ENCODE results near the gene GATA6. TPM values are rescaled to one million over a fixed set of nuclear protein-coding genes. Genes with fewer than 3 reads are reported as not detected.

The GATA6 gene
- total RNA-seq, 1 donor from 2014 or later: 1.9 TPM

DNA sequence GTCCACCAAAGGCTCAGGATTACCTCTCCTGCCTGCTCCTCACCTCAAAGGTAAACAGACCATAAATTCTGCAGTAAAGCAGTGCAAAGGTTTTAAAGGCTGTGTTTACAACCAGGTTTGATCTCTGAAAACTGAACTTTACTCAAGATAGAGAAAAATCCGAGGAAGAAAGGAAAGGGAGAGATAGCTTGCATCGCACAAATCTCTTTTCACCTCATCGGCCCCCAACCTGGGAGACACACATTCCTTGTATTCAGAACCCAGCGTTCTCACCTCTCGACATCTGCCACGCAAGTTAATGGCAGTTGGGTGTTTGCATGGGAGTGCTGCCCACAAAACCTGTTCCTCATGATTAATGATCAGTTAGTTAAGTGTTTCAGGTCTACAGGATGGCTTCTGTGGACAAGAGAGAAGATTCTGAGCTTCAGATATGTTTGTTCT is 72.6 kb downstream of the GATA6 start:
- DNase-seq (ENCODE audit: extremely low spot score, unreplicated experiment): no peak
- Mint-ChIP-seq H3K27ac (ENCODE audit: unreplicated experiment) (no peak overlapping the region), H3K9me3 (ENCODE audit: unreplicated experiment) (no peaks in the 10 kb centered on the region), H3K27me3 (ENCODE audit: unreplicated experiment) (peaks cover 57% of the 10 kb centered on the region), H3K4me3 (ENCODE audit: unreplicated experiment) (no peak overlapping the region), H3K36me3 (ENCODE audit: unreplicated experiment) (no peaks in the 10 kb centered on the region), H3K4me1 (ENCODE audit: unreplicated experiment) (no peaks in the 10 kb centered on the region)
- TF ChIP-seq CTCF (IDR thresholded peaks at IDR 0.05): no peak

- no peaks in the 10 kb centered on the region for H3K9me3 Mint-ChIP-seq (ENCODE audit: unreplicated experiment)
- TF ChIP-seq CTCF (IDR thresholded peaks at IDR 0.05): no peak
- no peak overlapping the region for H3K27ac Mint-ChIP-seq (ENCODE audit: unreplicated experiment)
- no peaks in the 10 kb centered on the region for H3K4me1 Mint-ChIP-seq (ENCODE audit: unreplicated experiment)
- H3K27me3 Mint-ChIP-seq (ENCODE audit: unreplicated experiment): peaks cover 61% of the 10 kb centered on the region
- no peak overlapping the region for H3K4me3 Mint-ChIP-seq (ENCODE audit: unreplicated experiment)
- no peaks in the 10 kb centered on the region for H3K36me3 Mint-ChIP-seq (ENCODE audit: unreplicated experiment)
- no peak for DNase-seq (ENCODE audit: extremely low spot score, unreplicated experiment)
Measured at GRCh38 chr18:22243513-22243912, 74.1 kb downstream of the GATA6 start.

- Mint-ChIP-seq H3K4me1 (ENCODE audit: unreplicated experiment) (peaks cover 1% of the 10 kb centered on the region), H3K36me3 (ENCODE audit: unreplicated experiment) (no peaks in the 10 kb centered on the region), H3K9me3 (ENCODE audit: unreplicated experiment) (no peaks in the 10 kb centered on the region), H3K27me3 (ENCODE audit: unreplicated experiment) (peaks cover 65% of the 10 kb centered on the region), H3K27ac (ENCODE audit: unreplicated experiment) (no peak overlapping the region), H3K4me3 (ENCODE audit: unreplicated experiment) (no peak overlapping the region)
- TF ChIP-seq CTCF (IDR thresholded peaks at IDR 0.05): no peak
- DNase-seq (ENCODE audit: extremely low spot score, unreplicated experiment): no peak
Measured at GRCh38 chr18:22250026-22250425, 80.6 kb downstream of the GATA6 start.

DNA sequence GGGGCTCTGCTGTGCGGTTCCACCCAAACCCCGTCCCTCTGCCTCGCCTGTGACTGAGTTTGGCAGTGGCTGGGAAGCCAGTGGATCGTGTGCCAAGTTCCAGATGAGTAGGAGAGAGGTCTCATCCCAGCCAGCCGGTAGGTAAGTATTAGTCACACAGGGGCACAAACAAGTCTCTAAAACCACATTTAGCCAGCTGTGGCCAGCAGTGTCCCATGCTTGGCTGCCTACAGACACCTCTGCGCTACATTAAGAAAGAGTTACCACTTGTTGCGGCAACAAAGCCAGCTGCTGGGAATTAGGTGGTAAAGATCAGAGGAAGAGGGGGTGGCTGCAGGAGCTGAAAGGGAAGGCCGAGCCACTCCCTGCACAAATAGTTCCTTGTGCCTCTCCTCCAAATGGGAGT is 81.2 kb downstream of the GATA6 start:
- no peak overlapping the region for H3K4me3 Mint-ChIP-seq (ENCODE audit: unreplicated experiment)
- DNase-seq (ENCODE audit: extremely low spot score, unreplicated experiment): no peak
- no peaks in the 10 kb centered on the region for H3K9me3 Mint-ChIP-seq (ENCODE audit: unreplicated experiment)
- peaks cover 59% of the 10 kb centered on the region for H3K27me3 Mint-ChIP-seq (ENCODE audit: unreplicated experiment)
- no peak for TF ChIP-seq CTCF (IDR thresholded peaks at IDR 0.05)
- no peak overlapping the region for H3K27ac Mint-ChIP-seq (ENCODE audit: unreplicated experiment)
- H3K36me3 Mint-ChIP-seq (ENCODE audit: unreplicated experiment): no peaks in the 10 kb centered on the region
- peaks cover 1% of the 10 kb centered on the region for H3K4me1 Mint-ChIP-seq (ENCODE audit: unreplicated experiment)

Other genes starting within 250 kb of the GATA6 start
- gene CTAGE1, start 248.3 kb downstream of the GATA6 start, total RNA-seq: not detected in 2 replicates

Measured in osteocyte (in vitro differentiated cells).